Keratinocyte (primary cell): ENCODE data around the gene HSD17B1. TPM values are rescaled to one million over a fixed set of nuclear protein-coding genes. Genes with fewer than 3 reads are reported as not detected.

Source experiments
- DNase-seq: peaks from one replicate; pipeline ENCODE4 v3.0.0-alpha.2; 2011; ENCODE audit warnings: low read depth, missing footprints, low spot score
- FAIRE-seq: peaks from 2 replicates; lab custom pipeline; 2011; peaks lifted over from hg19 to GRCh38; lab: Jason Lieb, UNC
- H2AFZ ChIP-seq: 2 replicates; pipeline ENCODE4 v1.6.0; 2012; ENCODE audit warnings: low read length, control low read depth, inconsistent platforms; ENCODE audit not compliant: control insufficient read depth
- H3K27ac ChIP-seq: 2 replicates; pipeline ENCODE4 v1.5.1; 2011; ENCODE audit warnings: low read length; ENCODE audit not compliant: control insufficient read depth, insufficient read depth
- H3K27me3 ChIP-seq: 3 replicates; pipeline ENCODE4 v1.6.0; 2011; ENCODE audit warnings: low read length; ENCODE audit not compliant: control insufficient read depth, insufficient read depth; ENCODE audit errors: extremely low read depth
- H3K36me3 ChIP-seq, 2 experiments: 2 replicates in 1 of 2; 3 replicates in 1 of 2; pipeline ENCODE4 v1.5.1; 2011; ENCODE audit warnings: low read length in 2 of 2, mild to moderate bottlenecking in 1 of 2; ENCODE audit not compliant: control insufficient read depth in 2 of 2, insufficient read depth in 2 of 2; ENCODE audit errors: extremely low read depth in 1 of 2
- H3K4me1 ChIP-seq: 3 replicates; pipeline ENCODE4 v1.5.1; 2011; ENCODE audit warnings: low read length; ENCODE audit not compliant: control insufficient read depth, insufficient read depth; ENCODE audit errors: extremely low read depth
- H3K4me2 ChIP-seq: 3 replicates; pipeline ENCODE4 v1.6.0; 2011; ENCODE audit warnings: low read depth, low read length; ENCODE audit not compliant: control insufficient read depth, insufficient read depth; ENCODE audit errors: extremely low read depth
- H3K4me3 ChIP-seq, 3 experiments: fragments of 200-600 bp in 1 of 3; sonication (generic) in 1 of 3; 2 replicates in 2 of 3; 3 replicates in 1 of 3; pipeline ENCODE4 v1.5.1; 2011 to 2016; ENCODE audit warnings: low read length in 3 of 3, mild to moderate bottlenecking in 3 of 3, control low read depth in 2 of 3, inconsistent platforms in 1 of 3, low read depth in 1 of 3, mixed read lengths in 1 of 3, mixed run types in 1 of 3, moderate library complexity in 1 of 3; ENCODE audit not compliant: control insufficient read depth in 2 of 3, insufficient read depth in 2 of 3; ENCODE audit errors: extremely low read depth in 1 of 3
- H3K79me2 ChIP-seq: 2 replicates; pipeline ENCODE4 v1.6.0; 2012; ENCODE audit warnings: low read length; ENCODE audit not compliant: control insufficient read depth, insufficient read depth
- H3K9ac ChIP-seq: 3 replicates; pipeline ENCODE4 v1.6.0; 2011; ENCODE audit warnings: low read length; ENCODE audit not compliant: control insufficient read depth, insufficient read depth; ENCODE audit errors: extremely low read depth
- H3K9me1 ChIP-seq: 3 replicates; pipeline ENCODE4 v1.6.0; 2011; ENCODE audit warnings: low read length; ENCODE audit not compliant: control insufficient read depth, insufficient read depth; ENCODE audit errors: extremely low read depth
- H3K9me3 ChIP-seq: 2 replicates; pipeline ENCODE4 v1.5.1; 2012; ENCODE audit warnings: low read depth, low read length; ENCODE audit not compliant: control insufficient read depth
- H4K20me1 ChIP-seq: 3 replicates; pipeline ENCODE4 v1.6.0; 2011; ENCODE audit warnings: low read length; ENCODE audit not compliant: control insufficient read depth, insufficient read depth; ENCODE audit errors: extremely low read depth
- CTCF ChIP-seq, 3 experiments: IDR thresholded peaks in 1 of 3; conservative IDR thresholded peaks in 1 of 3; optimal IDR thresholded peaks in 1 of 3; 2 replicates in 2 of 3; 3 replicates in 1 of 3; pipeline versions ENCODE3 to v1.5.1; 2011; ENCODE audit warnings: low read length in 3 of 3, mild to moderate bottlenecking in 3 of 3, moderate library complexity in 2 of 3, control low read depth in 1 of 3, inconsistent platforms in 1 of 3; ENCODE audit not compliant: insufficient read depth in 2 of 3; ENCODE audit errors: extremely low read depth in 1 of 3
- EZH2 ChIP-seq: IDR thresholded peaks from one replicate; pipeline ENCODE4 v1.6.1; 2012; ENCODE audit warnings: inconsistent platforms, mild to moderate bottlenecking, low read length, moderate library complexity
- dilution Hi-C: fragments of 300-500 bp; cut with MboI; formaldehyde crosslinking; loops from one replicate; pipeline ENCODE4 v1.7.0; 2020; ENCODE audit warnings: low sequenced_read_pairs; ENCODE audit not compliant: extremely low pct_ligation_motif_present
- polyA plus RNA-seq, 5 experiments: library from polyadenylated mRNA; depleted of rRNA in 3 of 5; stranded (reverse) in 3 of 5; stranded (forward) in 1 of 5; unstranded in 1 of 5; fragments of >200 nt; gene quantifications; 1 replicate in 1 of 5; 2 replicates in 3 of 5; 3 replicates in 1 of 5; pipeline versions ENCODE4 v1.2.1 to v1.2.3, GENCODE V29; 2011 to 2012; ENCODE audit warnings: missing spikeins in 2 of 5, low read depth in 1 of 5, low replicate concordance in 1 of 5

Gene HSD17B1
- polyA plus RNA-seq, 1 donor (not counting 4 experiments of a cell fraction or from before 2014, with no cell fraction given) = 5.3 TPM

- Histone ChIP-seq H3K4me2 (peak overlapping the region; percentile 89), H3K9ac (peak overlapping the region; percentile 16), H3K27ac (peak overlapping the region; percentile 91), H3K9me1 (no peaks in the 10 kb centered on the region), H3K79me2 (no peaks in the 10 kb centered on the region), H3K27me3 (no peaks in the 10 kb centered on the region), H3K4me1 (peaks cover 44% of the 10 kb centered on the region), H3K36me3 (peaks cover 0 to 12% of the 10 kb centered on the region in 2 experiments), H3K9me3 (no peaks in the 10 kb centered on the region), H3K4me3 (no peak overlapping the region), H4K20me1 (no peaks in the 10 kb centered on the region), H2AFZ (no peak overlapping the region)
- dilution Hi-C loops = loop anchor here (25.0 kb wide), 1 partner anchor 208 kb away; no protein-coding TSS in a partner anchor
- no peak for TF ChIP-seq EZH2
- no peak for TF ChIP-seq CTCF (optimal IDR thresholded peaks at IDR 0.05 in 1 of 3, IDR thresholded peaks at IDR 0.05 in 1 of 3, conservative IDR thresholded peaks at IDR 0.05 in 1 of 3; ENCODE audit: extremely low read depth in 1 of 3, insufficient read depth in 2 of 3, low read length in 3 of 3)
- FAIRE-seq = peak; percentile 77
- no peak for DNase-seq
Observed at GRCh38 chr17:42519546-42520491, 32.9 kb upstream of the HSD17B1 start.

- FAIRE-seq = no peak
- Histone ChIP-seq H3K9ac (peak overlapping the region; percentile 16), H3K27ac (peak overlapping the region; percentile 15), H3K4me3 (no peak overlapping the region), H3K36me3 (peaks cover 0 to 11% of the 10 kb centered on the region in 2 experiments), H3K27me3 (no peaks in the 10 kb centered on the region), H3K9me1 (no peaks in the 10 kb centered on the region), H3K4me1 (peaks cover 51% of the 10 kb centered on the region), H3K4me2 (peak overlapping the region; percentile 89), H3K79me2 (no peaks in the 10 kb centered on the region), H2AFZ (no peak overlapping the region), H3K9me3 (no peaks in the 10 kb centered on the region), H4K20me1 (no peaks in the 10 kb centered on the region)
- dilution Hi-C loops = loop anchor here (25.0 kb wide), 1 partner anchor 208 kb away; no protein-coding TSS in a partner anchor
- TF ChIP-seq EZH2 (no peak), CTCF (optimal IDR thresholded peaks at IDR 0.05 in 1 of 3, IDR thresholded peaks at IDR 0.05 in 1 of 3, conservative IDR thresholded peaks at IDR 0.05 in 1 of 3; ENCODE audit: extremely low read depth in 1 of 3, insufficient read depth in 2 of 3, low read length in 3 of 3) (peak; percentile 21 to 61 (median 43))
- no peak for DNase-seq
Observed at GRCh38 chr17:42520540-42520951, 32.2 kb upstream of the HSD17B1 start.
